Muscle of arm (tissue), 12 donors: ENCODE data around the gene TUBB1. TPM values are rescaled to one million over a fixed set of nuclear protein-coding genes. Genes with fewer than 3 reads are reported as not detected.
"Not testable (repeated sequence)": the region's sequence is repeated elsewhere in the genome, so short reads cannot be mapped to it uniquely, and the experiment has no call there.

Source experiments
- DNase-seq: peaks from one replicate; pipeline ENCODE4 v3.0.0-alpha.2; 2013
- polyA plus RNA-seq, 12 donors: library from polyadenylated mRNA; unstranded; fragments of 120-200 nt; gene quantifications; one replicate each; pipeline ENCODE4 v1.2.1, GENCODE V29; 2013; ENCODE audit not compliant: insufficient read length in 12 of 12

The TUBB1 gene
- polyA plus RNA-seq, 12 donors, result 0.20 to 1.1 (median 0.59) TPM; not detected in 2

DNA sequence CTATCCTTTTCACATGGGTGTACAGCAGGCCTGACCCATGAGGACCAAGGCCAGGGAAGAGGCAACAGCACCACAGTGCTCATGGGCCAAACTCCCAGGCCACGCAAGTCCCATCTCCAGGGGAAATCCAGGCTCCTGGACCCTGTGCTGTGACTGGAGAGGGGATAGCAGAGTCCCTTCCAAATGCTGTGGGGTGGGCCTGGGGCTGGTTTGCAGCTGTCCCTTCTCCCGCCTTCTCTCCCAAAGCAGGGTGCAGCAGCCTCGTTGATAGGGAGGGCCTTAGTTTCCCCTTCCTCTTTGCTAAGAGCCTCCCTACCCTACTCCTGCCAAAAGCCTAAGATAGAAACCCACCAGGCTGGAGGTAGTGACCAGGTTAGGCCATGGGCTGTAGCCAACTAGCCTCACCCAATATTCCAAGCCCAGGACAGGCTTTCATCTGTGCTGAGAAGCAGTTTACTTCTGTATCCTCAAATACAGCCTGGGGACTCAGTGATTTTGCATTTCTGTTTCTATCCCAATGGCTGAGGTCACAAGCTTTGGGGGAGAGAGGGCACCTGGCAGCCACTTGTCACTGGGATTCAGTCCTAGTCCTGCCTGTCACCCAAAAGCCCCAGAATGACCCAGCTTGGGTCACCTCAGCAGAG, 13.6 kb upstream of the TUBB1 start:
- no peak for DNase-seq

DNA sequence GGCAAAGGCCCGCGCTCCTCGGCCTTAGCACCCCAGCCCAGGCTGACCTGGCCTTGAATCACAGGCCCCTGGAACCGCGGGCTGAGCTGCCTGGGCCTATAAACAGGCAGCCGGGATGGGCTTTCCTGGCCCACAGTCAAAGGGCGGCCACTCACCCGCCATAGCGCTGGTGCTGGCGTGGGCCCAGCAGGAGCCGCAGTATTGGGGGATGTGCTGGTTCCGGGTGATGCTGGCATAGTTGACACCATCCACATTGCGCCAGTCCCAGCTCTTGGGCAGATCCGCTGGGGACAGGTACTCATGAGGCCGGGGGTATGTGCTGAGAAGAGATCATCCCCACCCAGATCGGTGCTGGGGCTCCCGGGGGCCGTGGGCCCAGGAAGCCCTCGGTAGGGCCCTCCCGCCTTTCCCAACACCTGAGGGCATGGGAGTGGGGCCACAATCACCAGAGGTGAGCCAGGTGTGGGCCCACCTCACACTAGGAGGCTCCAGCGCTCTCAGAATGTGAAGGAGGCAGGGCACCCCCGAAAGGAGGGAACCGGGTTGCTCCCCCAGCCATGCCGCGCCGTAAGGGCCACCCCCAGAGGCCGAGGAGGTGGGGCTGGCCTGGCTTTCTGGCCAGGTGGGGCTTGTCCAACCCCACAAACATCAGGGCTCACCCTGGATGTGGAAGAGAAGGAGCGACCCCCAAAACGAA, 12.9 kb upstream of the TUBB1 start:
- no peak for DNase-seq

DNA sequence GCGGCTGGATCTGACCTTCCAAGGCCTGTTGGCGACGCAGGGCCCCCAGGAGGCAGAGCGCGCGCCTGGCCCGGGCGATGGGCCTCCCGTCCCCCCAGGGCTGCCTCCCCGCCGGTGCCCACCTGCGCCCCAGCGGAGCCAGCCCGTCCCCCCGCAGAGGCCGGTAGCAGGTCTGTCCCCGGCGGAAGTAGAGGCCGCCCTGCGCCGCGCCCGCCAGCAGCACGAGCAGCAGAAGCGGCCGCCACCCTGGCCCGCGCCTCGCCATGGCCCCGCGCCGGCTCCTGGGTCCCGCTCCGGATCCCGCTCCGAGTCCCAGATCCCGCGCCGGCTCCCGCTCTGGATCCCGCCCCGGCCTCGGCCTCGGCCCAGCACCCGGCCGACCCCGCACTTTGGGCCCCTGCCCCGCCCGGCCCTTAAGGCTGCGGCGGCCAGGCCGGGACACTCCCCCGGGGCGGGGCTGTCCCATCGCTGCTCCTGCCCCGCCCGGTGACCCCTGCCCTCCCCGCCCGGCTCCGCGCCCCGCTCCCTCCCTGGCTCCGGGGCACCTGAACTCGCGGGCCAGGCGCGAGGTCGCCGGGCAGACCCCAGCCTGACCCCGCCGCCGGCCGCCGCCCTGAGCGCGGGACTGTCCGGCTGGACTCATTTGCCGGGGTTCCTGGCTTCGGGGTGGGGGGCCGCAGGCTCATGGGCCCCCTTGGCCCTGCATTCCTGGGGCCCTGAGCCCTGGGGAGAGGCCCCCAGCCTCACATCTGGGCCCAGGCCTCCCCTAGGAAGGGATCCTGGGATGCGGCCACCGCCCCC, 12.2 kb upstream of the TUBB1 start, which contains the start of gene CTSZ:
Gene CTSZ (minus strand): TSS at position 391 of the 801 bp plus-strand sequence. CDS start 126 bp downstream, at position 265.
- no peak for DNase-seq

DNA sequence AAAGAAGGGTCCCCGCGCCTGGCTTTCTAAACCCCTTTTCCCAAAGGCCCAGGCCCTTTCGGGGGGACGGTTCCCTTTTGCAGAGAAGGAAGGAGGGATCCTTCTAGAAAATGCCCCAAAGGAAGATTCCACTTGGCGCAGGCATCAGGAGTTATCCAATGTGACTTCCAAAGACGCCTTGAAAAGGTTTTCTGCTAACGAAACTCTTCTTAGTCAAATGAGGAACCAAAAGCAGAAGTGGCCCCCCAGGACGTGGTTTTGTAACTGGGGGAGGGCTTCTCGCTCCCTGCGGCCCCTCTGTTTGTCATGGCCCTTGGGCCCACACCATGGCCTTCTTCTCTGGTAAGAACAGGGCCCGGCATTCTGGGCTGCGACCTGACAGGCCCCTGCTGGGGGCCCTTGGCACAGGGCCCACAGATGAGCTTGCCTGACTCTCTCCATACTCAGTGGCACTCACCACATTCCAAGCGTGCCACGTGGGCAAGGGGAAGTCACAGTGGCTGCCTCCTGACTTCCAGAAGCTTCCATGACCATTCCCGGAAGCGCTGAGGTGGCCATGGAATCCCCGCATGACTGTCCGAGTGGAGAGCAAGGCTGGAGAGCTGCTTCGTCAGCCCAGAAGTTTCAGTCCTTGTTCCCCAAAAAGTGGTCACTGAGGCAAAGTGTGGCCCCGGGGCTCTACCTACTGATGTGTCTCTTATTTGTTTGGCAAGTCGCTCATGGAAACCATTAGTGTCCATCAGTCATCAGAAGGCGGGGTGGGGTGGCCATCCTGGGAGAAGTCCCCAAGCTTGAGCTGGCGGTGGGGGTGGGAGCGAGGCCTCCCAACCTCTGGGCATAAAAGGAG, 11.3 kb upstream of the TUBB1 start:
- DNase-seq, result no peak

DNA sequence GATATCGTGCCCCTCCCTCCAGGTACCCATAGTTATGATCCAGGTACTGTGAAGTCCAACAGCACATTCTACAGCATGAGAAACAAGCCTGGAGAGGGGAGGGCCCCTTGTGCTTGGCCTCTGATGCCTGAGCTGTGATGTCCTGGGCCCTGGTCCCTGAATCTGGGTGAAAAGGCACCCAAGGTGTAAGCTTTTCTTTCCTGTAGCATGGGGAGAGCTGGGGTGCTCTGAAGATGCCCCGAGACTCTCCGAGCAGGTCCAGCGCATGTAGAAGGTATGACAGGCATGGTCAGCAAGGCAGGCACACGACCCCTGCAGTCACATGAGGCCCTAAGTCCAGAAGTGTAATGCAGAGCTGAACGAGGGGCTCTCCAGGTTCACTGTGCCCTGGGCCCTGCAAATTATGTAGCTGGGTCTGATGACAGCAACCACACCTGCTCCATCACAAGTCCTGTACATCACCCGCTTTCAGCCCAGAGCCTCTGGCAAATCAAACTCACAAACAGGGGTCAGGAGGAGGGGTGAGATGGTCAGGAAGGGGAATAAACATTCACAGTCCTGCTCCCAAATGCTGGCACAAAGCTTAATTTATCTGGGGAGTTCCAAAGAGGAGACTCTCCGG, 10.4 kb upstream of the TUBB1 start:
- no peak for DNase-seq

DNA sequence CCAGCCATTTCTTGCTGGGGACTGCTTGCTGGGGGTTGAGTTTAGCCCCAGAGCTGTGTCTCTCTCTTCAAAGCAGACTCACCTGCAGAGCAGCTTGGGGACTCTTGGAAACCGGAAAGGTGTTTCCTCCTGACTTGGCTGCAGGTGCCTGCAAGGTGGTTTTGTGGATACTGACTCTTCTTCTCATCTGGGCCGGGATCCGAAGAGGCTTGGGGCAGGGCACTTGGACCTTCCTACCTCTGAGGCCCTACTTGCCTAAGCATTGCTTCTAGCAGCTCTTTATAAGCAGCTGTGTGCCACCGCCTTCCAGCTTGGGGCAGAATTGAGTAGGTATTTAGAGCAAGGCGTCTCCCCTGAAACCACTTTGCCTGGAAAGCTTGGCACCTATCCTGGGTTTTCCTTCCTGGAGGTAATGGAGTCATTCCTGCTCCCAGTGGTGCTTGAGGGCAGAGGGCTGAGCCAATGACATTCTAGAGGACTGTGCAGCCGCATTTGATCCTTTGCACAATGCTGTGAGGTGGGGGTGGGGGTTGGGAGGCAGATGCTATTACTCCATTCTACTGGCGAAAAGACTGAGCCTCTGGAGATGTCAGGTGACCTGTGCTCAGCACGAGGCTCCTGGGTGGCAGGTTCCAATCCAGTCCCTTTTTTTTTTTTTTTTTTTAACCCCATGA, 8.8 kb upstream of the TUBB1 start:
- DNase-seq, result no peak

DNA sequence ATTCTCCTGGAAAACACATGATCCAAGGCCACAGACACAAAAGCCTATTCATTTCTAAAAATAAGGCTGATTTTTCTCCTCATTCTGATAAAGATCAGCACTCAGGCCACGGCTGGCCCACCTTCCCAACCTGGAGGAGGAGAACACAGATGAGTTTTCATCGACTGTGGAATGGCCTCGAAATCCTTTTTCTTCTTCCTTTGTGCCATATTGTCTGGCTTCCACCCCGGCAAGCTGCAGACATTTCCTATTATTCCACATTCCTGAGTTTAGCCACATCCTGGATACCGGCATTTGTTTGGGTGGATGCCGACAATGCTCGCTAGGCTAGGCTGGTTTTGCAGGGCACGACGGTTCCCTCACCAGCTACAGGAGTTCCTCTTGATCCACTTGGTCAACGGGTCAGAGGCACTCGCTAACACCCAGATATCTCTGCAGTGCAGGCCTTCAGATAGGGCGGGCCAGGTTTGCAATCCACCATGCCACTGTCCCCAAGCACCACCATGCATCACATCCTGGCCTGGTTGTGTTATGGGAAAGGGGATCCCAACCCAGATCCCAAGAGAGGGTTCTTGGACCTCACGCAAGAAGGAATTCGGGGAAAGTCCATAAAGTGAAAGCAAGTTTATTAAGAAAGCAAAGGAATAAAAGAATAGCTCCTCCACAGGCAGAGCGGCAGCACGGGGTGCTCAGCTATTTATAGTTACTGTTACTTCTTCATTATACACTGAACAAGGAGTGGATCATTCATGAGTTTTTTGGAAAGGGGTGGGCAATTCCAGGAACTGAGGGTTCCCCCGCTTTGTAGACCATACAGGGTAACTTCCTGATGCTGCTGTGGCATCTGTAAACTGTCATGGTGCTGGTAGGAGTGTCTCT, 8.0 kb upstream of the TUBB1 start:
- DNase-seq, result no peak

DNA sequence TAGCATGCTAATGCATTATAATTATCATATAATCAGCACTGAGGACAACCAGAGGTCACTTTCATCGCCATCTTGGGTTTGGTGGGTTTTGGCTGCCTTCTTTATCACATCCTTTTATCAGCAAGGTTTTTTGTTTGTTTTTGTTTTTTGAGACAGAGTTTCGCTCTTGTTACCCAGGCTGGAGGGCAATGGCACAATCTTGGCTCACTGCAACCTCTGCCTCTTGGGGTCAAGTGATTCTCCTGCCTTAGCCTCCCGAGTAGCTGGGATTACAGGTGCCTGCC, 7.4 kb upstream of the TUBB1 start:
- DNase-seq, result not testable (repeated sequence)

DNA sequence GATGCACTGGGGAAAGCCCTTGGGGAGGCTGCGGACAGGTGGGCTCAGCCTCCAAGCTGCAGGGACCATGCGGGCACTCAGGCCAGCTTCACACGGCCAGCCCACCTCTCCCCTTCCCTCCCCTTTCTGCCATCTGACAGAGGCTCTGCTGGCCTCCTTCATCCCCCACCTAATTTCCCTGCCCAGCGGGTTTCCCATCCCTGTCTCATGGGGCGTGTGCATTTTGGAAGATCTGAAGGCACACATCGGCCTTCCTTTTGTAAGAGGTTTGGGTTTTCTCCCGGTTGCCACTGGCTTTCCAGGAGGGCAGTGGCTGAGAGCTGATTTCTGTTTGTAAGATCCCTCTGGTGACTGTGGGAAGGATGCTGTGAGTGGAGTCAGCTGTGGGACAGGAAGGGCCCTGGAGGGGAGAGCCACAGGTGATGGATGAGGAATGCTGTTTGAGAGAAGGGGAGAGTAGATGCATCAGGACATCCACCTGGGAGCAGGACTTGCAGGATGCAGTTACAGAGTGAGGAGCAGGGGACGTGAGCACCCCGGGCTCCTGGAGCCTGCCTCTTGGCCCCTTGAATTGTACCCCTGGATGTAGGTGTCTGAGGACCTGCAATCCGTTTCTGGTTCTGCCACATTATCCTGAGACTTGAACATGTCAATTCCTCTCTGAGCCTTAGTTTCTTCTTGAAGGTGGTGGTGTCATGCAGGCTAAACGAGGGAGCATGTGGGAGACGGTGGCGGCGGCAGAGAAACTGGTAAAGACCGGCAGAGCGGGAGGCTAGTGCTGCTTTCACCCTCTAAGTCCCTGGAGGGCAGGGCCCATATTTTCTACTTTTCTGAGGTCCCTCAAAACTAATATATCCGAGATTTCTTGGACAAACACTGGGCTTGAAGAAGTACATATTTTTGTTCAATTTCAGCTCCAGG, 5.9 kb upstream of the TUBB1 start:
- no peak for DNase-seq

DNA sequence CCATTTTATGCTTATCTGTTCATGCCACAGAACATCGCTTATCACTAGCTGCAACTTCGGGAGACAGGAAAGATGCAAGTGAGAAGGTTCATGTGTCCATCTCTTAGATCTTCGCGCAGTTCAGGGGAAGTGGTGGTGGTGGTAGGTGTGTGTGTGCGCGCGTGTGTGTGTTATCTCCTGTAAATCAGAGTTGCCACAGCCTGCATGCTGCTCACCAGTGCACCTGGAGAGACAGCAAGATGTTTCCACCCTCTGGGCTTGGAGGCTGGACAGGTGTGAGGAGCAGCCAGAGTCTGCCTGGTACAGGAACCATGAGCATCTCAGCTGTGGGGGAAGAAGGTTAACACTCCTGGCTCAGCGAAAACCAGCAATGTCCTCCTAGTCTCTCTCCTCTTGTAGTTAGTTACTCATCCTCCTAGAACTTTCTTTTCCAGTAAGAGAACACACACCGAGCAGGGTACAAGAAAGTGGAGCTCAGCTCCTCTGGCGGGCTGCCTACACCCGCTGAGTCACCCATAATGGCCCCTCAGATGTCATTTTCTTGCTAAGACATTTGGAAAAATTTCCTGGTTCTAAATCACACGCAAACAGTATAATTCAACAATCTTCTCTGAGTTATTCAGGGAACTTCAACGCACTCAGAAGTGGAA, 5.1 kb upstream of the TUBB1 start:
- no peak for DNase-seq

DNA sequence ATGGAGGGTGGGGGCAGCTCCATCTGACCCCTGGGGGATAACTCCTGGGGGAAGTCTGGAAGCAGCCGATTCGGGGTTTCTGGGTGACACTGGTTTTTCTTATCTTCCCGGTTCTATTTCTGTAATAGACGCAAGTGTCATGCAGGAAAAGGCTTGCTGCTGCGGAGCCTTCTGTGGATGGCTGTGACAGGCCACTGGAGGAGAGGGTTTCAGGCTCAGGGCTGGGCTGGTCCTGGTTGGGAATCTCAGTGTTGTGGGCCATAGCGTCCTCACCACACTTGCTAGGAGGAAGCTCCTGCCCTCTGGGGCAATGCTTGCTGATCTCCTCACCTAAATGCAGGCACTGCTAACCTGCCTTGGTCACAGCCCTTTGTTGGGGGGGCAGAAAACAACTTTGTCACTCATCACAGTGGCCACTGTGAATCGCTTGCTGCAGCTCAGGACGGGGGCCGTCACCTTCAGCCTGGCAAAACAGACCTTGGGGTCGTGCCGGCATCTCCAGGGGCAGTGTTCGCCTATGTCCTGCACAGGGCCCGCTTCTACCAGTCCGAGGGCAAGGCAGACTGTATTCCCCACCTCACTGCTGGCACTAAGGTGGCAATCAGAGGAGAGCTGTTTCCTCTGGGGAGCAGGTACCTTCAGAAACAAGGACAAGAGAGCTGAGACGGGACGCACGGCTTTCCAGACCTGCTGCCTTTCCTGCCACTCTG, 4.4 kb upstream of the TUBB1 start:
- DNase-seq, result no peak

DNA sequence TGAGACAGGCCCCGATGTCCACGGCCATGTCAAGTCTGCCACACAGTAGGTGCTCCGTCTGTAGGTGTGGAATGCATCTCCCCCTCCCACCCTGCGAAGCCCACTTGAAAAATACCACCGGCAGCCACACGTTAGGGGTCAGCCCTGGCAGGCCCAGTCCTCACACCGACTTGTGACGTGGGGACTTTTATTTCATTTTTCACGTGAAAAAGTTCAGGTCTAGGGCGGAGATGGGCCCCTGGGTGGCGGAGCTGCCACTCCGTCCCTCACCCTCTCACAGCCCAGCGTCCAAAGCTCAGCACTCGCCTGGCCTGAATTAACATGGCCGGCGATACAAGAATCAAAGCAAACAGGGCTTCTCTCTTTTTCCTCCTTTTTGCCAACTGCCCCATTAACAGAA, 3.8 kb upstream of the TUBB1 start:
- no peak for DNase-seq

DNA sequence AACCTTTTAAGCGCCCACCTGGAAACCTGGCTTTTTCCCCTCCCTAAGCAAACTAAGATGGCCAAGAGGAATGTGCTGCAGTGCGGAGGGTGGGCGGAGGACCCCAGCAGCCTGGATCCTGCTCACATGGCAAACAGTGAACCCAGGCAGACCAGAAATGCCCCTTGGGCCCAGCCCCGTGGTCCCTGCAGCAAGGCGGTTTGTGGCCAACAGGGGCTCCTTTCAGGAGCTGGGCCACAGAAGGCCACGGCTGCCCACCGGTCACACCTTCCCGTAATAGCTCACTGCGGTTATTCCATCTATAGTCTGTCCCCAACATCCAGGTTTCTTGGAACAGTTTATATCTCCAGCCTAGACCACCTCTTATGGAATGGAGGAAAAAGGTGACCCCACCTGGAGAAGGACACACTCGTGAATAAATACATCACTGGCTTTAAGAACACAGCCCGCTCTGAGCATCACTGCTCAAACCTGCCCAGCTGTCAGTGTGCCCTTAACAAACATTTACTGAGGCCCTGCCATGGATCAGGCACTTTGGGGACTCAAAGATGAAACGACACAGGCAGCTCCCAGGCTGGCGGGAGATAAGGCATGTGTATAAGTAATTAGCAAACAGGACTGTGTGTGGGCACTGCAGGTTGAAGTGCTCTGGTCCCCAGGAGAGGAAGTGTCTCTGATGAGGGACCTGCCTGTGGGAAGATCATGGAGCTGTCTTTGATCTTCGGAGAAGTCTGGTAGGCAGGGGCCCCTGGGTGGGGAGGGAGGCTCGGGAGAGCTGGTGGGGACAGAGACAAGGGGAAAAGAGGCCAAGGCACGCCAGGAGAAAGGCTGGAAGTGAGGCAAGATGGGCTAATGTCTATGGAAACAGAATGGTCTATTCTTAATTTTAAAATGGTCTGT, 3.2 kb upstream of the TUBB1 start:
- no peak for DNase-seq

DNA sequence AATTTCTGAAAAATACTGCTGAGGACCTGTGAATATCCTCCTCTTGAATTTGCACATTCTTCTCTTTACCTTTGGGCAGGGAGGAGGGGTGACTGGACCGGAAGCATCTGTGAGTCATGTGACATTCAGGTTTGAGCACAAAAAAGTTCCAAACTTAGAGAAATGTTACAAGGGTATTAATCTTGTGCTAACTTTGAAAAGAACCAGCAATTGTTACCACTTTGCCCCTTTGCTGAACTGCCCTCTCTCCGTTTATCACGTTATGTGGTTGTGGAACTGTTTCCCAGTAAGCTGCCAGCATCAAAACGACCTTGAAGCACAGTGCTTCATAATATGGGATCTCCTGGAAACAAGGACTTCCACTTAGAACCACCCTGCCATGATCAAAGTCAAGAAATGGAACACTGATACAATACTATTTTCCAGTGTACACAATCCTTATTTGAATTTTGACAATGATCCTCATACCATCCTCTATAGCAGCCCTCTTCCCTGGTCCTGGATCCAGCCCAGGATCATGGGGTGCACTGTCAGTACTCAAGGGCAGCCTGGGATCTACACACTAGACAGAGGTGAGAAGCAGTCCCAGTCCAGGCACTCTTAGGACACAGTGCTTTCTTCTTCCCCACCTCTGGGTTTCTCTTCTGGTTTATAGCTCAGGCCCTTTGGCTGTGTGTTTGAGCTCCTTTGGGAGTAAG, 2.3 kb upstream of the TUBB1 start:
- DNase-seq, result no peak

DNA sequence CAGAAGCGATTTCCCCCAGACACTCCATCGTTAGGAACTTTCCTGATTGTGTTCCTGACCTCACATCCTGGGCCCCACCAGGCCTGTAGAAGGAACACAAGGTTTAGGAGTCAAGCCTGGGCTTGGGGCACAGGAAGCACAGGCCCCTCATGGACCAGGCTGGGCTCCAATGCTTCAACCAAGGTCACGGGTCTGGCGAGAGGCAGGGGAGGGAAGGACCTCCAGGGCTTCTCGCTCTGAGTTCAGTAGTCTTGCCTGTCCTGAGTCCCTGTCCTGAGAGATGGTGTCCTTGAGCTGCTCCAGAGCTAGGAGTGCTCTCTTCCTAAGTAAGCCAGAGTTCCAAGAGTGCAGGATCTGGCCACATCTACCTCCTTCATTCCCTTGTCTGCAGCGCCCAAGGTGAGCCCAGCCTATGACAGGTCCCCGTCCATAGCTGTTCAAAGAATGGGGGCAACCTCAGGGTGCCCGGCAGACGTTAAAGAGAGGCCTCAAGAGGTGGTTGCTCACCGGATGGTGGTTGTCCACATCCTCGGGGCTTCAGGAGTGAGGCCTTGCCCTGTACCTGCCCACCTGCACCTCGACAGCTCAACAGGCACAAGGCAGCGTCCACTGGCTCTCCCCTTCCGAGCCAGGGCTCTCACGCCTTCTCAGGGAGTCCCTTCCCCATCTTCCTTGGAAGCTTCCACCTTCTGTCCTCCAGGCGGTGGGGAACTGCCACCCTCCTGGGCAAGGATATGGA, 1.6 kb upstream of the TUBB1 start:
- no peak for DNase-seq
